Measurements from ENCODE around the gene SELL. TPM values are rescaled to one million over a fixed set of nuclear protein-coding genes. Genes with fewer than 3 reads are reported as not detected.
"Not testable (repeated sequence)": the region's sequence is repeated elsewhere in the genome, so short reads cannot be mapped to it uniquely, and the experiment has no call there.

SELL gene
- polyA plus RNA-seq, 3 donors = 2.0 to 5.5 (median 3.5) TPM

DNA sequence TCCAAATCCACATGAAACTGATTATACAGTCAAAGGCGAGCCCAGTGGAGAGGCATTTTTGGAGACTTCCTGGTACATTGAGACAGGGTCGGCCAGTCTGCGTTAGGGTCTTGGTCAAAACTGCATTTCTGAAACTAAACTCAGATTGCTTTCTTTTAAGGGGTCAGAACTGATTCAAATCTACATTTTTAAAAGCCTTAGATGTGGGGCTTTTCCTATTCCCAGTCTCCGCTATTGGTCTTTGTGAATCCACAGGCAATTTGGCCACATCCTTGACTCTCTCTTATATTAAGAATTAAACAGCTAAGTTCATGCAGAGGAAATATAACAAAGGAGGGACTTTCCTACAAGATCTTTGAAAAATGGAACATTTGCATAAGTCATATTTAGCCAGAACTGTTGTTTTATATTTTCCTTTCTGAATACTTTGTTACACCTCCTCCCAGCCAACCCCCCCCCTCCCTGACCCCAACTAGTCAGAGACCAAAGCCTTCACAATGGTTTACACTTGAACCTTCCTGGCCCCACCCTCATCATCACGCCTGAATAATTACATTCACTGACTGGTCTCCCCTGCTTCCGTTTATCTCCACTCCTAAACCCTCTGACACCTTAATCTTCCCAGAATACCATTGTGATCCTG is 30.9 kb downstream of the SELL start:
- DNase-seq (ENCODE audit: extremely low read depth in 1 of 11, low read depth in 9 of 11, low spot score in 4 of 11) = no peak

DNA sequence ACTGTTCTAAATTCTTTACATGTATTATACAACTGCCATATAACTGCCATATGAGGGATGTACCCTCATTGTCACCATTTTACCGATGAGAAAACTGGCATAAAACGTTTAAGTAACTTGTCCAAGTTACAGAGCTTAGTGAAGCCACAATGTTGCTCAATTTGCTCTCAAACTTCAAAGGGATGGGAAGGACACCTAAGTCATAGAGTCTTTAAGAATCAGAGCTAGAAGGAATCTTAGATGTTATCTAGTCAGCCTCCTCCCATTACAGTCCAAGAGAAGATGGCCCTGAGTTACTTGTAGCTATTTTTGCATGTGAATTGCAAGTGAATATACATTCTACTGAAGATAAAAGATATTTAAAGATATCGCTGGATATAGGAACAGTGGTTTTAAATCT is 31.7 kb downstream of the SELL start:
- DNase-seq (ENCODE audit: extremely low read depth in 1 of 11, low read depth in 9 of 11, low spot score in 4 of 11) = no peak

DNA sequence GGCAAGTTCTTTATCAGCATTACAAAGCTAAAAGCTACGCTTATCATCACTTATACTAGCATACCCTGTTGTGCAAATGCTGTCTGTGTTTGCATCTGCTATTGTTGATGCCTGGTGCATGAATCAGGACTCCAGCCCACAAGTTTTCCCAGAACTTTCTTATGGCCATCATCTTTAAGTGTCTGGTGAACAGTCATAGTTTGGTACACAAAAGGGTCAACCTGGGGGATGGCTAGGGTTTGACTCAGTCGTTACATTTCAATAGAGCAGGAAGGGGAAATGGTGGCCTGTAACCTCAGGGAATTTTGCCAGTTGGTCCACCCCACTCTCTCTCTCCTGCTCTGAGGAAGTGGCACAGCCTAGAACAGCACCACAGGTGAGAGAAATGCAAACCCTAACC is 35.4 kb downstream of the SELL start:
- no peak for DNase-seq (ENCODE audit: extremely low read depth in 1 of 11, low read depth in 9 of 11, low spot score in 4 of 11)

DNA sequence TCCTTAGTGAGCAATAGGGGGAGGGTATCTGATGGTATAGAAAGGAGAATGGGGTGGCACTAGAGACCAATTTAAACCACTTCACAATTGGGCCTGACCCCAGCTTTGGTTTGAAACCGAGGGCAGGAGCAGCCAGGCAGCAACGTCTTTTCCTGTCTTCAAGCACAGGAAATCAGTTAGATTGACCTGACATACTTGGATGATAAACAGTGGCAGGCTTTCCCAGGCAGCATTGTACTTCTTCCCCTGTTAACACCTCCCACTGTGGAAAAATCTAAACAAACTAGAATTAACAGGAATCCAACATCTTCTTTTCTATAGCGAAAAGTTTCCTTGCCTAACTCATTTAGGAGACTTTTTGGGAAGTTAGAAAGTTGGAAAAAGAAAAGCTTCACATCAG is 40.6 kb downstream of the SELL start:
- DNase-seq (ENCODE audit: extremely low read depth in 1 of 11, low read depth in 9 of 11, low spot score in 4 of 11) = no peak

DNA sequence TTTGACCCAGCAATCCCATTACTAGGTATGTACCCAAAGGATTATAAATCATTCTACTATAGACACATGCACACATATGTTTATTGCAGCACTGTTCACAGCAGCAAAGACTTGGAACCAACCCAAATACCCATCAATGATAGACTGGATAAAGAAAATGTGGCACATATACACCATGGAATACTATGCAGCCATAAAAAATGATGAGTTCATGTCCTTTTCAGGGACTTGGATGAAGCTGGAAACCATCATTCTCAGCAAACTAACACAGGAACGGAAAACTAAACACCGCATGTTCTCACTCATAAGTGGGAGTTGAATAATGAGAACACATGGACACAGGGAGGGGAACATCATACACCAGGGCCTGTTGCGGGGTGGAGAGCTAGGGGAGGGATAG is 41.2 kb downstream of the SELL start:
- DNase-seq (ENCODE audit: extremely low read depth in 1 of 11, low read depth in 9 of 11, low spot score in 4 of 11) = not testable (repeated sequence)

DNA sequence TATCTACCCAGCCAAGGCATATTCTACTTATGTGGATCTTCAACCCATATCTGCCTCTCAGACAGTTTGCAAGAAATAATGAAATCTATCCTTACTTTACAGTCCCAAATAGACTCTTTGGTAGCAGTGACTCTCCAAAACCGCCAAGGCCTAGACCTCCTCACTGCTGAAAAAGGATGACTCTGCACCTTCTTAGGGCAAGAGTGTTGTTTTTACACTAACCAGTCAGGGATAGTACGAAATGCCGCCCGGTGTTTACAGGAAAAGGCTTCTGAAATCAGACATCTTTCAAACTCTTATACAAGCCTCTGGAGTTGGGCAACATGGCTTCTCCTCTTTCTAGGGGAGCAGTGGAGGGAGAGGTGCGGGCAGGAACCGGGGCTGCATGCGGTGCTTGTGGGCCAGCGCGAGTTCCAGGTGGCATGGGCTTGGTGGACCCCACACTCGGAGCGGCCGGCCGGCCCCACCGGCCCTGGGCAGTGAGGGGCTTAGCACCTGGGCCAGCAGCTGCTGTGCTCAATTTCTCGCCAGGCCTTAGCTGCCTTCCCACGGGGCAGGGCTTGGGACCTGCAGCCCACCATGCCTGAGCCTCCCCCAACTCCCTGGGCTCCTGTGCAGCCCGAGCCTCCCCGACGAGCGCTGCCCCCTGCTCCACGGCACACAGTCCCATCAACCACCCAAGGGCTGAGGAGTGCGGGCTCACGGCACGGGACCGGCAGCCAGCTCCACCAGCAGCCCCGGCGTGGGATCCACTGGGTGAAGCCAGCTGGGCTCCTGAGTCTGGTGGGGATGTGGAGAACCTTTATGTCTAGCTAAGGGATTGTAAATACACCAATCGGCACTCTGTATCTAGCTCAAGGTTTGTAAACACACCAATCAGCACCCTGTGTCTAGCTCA is 43.5 kb downstream of the SELL start:
- not testable (repeated sequence) for DNase-seq (ENCODE audit: extremely low read depth in 1 of 11, low read depth in 9 of 11, low spot score in 4 of 11)

DNA sequence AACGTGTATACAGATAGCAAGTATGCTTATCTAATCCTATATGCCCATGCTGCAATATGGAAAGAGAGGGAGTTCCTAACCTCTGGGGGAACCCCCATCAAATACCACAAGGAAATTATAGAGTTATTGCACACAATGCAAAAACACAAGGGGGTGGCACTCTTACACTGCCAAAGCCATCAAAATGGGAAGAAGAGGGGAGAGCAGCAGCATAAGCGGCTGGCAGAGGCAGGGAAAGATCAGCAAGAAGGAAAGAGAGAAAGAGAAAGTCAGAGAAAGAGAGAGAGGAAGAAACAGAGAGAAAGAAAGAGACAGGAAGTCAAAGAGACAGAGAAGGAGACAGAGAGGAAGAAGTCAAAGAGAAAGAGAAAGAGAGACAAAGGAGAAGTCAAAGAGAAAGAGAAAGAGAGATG is 44.2 kb downstream of the SELL start:
- not testable (repeated sequence) for DNase-seq (ENCODE audit: extremely low read depth in 1 of 11, low read depth in 9 of 11, low spot score in 4 of 11)

DNA sequence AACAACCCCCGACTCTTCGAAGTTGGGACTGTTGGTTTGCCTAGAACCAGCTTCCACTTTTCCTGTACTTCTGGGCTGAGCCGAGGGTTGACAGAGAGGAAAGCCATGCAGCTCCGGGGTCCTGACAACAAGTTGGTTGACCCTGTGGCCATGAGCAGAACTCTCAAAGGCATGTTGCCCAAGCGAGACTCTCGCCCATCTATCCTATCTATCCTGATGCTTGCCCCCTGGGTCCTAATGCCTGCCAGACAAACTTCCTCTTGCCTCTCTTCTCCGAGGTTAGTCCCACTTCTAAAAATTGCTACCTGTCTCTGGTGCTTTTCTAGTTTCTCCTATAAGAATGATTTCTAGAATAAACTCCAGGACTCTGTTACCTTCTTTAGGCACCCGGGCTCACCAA is 48.7 kb downstream of the SELL start:
- not testable (repeated sequence) for DNase-seq (ENCODE audit: extremely low read depth in 1 of 11, low read depth in 9 of 11, low spot score in 4 of 11)

DNA sequence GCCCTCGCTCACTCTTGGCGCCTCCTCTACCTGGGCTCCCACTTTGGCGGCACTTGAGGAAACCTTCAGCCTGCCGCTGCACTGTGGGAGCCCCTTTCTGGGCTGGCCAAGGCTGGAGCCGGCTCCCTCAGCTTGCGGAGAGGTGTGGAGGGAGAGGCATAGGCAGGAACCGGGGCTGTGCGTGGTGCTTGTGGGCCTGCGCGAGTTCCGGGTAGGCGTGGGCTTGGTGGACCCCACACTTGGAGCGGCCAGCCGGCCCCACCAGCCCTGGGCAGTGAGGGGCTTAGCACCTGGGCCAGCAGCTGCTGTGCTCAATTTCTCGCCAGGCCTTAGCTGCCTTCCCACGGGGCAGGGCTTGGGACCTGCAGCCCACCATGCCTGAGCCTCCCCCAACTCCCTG is 50.4 kb downstream of the SELL start:
- DNase-seq (ENCODE audit: extremely low read depth in 1 of 11, low read depth in 9 of 11, low spot score in 4 of 11) = not testable (repeated sequence)

DNA sequence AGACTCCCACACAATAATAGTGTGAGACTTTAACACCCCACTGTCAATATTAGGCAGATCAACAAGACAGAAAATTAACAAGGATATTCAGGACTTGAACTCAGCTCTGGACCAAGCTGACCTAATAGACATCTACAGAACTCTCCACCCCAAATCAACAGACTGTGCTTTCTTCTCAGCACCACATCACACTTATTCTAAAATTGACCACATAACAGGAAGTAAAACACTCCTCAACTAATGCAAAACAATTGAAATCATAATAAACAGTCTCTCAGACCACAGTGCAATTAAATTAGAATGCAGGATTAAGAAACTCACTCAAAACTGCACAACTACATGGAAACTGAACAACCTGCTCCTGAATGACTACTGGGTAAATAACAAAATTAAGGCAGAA is 52.6 kb downstream of the SELL start:
- DNase-seq (ENCODE audit: extremely low read depth in 1 of 11, low read depth in 9 of 11, low spot score in 4 of 11) = not testable (repeated sequence)

DNA sequence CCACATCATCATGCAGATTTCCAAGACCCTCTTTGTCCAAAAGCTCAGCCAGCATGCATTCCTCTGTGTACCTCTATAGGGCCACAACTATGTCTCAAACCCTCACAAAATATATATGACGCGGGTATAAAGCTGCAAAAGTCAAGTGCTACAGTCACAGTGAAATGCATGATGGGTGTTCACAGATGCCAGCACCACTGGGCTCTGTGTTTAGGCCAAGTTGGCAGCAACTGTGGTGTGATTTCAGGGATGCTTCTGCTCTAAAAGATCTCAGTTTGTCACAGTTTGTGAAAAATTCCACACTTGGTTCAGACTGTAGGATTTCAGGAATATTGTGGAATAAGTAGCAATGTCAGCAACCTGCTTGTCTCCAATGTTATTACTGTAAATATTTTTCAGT is 57.5 kb downstream of the SELL start:
- DNase-seq (ENCODE audit: extremely low read depth in 1 of 11, low read depth in 9 of 11, low spot score in 4 of 11) = no peak

DNA sequence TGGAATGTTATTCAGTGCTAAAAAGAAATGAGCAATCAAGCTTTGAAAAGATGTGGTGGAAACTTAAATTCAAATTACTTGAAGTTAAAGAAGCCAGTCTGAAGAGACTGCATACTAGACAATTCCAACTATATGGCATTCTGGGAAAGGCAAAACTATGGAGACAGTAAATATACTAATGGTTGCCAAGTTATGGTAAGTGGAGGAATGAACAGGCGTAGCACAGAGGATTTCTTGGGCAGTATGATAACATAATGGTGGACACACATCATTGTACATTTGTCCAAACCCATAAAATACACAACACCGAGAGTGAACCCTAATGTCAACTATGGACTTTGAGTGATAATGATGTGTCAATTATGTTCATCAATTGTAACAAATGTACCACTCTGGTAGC is 60.4 kb downstream of the SELL start:
- DNase-seq (ENCODE audit: extremely low read depth in 1 of 11, low read depth in 9 of 11, low spot score in 4 of 11) = no peak

DNA sequence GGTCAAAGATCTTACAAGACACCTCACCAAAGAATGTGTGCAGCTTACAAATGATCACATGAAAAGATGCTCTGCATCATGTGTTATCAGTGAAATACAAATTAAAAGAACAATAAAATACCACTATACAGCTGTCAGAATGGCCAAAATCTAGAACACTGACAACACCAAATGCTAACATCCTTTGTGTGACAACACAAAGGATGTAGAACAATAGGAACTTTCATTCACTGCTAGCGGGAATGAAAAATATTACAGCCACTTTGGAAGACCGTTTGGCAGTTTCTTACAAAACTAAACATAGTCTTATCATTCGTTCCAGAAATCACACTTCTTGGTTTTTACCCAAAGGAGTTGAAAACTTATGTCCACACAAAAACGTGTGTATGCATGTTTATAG is 60.9 kb downstream of the SELL start:
- DNase-seq (ENCODE audit: extremely low read depth in 1 of 11, low read depth in 9 of 11, low spot score in 4 of 11) = no peak

DNA sequence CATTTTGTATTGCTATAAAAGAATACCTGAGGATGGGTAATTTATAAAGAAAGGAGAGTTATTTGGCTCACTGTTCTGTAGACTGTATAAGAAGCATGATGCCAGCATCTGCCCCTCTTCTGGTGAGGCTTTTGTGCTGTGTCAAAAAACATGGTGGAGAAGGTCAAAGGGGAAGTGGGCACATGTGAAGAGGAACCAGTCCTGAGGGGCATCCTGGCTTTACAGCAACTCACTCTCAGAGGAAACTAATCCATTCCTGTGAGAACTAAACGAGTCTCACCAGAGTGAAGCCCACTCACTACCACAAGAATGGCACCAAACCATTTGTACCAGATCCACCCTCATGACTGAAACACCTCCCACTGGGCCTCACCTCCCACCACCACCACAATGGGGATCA is 62.7 kb downstream of the SELL start:
- DNase-seq (ENCODE audit: extremely low read depth in 1 of 11, low read depth in 9 of 11, low spot score in 4 of 11) = no peak

DNA sequence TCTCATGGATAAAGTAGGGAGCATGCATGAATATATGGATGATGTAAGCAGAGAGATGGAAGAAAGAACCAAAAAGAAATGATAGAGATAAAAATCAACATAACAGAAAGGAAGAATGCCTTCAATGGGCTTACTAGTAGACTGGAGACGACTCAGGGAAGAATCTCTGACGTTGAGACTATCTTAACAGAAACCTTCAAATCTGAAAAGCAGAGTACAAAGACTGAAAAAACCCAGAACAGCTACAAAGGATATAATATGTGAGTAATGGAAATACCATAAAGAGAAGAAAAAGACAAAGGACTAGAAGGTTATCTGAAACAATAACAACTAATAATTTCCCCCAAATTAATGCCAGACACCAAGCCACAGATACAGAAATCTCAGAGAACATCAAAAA is 63.2 kb downstream of the SELL start:
- DNase-seq (ENCODE audit: extremely low read depth in 1 of 11, low read depth in 9 of 11, low spot score in 4 of 11) = no peak

DNA sequence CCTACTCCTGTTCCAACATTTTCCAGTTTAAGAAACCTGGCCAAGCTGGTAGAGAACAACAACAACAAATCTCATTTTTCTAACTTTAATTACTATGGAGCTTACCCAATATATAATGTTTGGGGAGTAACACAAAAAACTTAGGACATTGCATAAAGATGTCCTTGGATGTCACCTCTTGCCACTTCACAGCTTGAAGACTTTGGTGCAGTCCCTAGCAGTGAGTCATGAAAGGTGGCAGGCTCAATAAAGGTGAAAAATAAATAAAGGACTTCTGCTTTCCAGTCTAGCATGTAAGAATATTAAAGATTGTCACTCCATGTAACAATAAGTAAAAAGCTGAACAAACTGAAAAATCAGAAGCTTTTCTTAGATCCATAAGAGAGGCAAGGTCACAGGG is 63.9 kb downstream of the SELL start:
- no peak for DNase-seq (ENCODE audit: extremely low read depth in 1 of 11, low read depth in 9 of 11, low spot score in 4 of 11)

DNA sequence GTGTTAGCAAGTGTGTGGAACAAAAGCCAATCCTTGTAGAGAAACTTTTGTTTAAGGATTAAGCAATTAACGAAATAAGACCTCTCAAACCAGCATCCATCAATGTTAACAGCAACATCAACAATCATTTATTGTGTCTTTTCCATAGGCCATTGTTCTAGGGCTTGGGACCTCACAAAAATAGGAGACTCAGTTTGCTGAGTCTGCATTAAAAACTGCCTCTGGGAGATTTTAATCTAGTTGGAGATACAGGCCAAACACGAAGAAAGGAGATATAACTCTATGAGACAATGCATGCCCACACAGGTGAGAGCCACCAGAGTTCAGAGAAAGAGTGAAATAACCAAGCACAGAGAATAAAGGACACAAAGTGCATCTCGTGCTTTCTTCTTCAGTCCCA is 67.1 kb downstream of the SELL start:
- no peak for DNase-seq (ENCODE audit: extremely low read depth in 1 of 11, low read depth in 9 of 11, low spot score in 4 of 11)

All from renal cortex interstitium (tissue), 11 donors.